T-helper 2 cell treated with Interferon-gamma antibody and Interleukin-4, amounts not matched to agents 5 μg/mL and 100 μg/mL, for 36 hours (primary cell): ENCODE results near the gene KLC3.

ENCODE experiments used
- DNase-seq: peaks from one replicate; pipeline ENCODE4 v3.0.0; 2021; ENCODE audit warnings: low spot score
- H3K27ac Mint-ChIP-seq: one replicate; pipeline ENCODE4 v1.8.0; 2021; ENCODE audit warnings: mild to moderate bottlenecking, mixed read lengths
- H3K27me3 Mint-ChIP-seq: one replicate; pipeline ENCODE4 v1.8.0; 2021; ENCODE audit warnings: low read depth, mixed read lengths
- H3K36me3 Mint-ChIP-seq: one replicate; pipeline ENCODE4 v1.8.0; 2021; ENCODE audit warnings: low read depth, mixed read lengths
- H3K4me1 Mint-ChIP-seq: one replicate; pipeline ENCODE4 v1.8.0; 2021; ENCODE audit warnings: low read depth, mixed read lengths
- H3K4me3 Mint-ChIP-seq: one replicate; pipeline ENCODE4 v1.8.0; 2022; ENCODE audit warnings: mild to moderate bottlenecking, moderate library complexity, mixed read lengths
- H3K9me3 Mint-ChIP-seq: one replicate; pipeline ENCODE4 v1.8.0; 2021; ENCODE audit warnings: mixed read lengths

The KLC3 gene

DNA sequence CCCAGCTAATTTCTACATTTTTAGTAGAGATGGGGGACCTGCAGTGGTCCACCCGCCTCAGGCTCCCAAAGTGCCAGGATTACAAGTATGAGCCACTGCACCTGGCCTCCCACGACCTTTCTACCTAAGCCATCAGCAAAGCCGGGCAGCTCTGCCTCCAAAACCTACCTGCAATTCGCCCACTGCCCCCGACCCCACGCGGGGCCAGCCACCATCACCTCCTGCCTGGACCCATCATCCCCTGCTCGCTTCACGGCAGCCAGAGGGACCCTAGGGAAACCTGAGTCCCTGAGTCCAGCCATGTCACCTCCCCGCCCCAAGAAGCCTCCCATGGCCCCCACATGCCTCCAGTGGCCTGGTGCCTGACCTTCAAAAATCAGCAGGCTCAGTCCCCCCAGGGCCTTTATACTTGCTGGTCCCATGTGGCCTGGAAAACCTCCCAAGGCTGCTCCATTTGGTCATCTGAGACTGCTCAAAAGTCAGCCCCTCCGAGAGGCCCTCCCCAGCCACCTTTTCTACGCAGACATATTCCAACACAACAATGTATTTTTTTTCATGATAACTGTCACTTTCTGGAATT is 17.8 kb downstream of the KLC3 start:
- Mint-ChIP-seq H3K4me1 (no peaks in the 10 kb centered on the region), H3K27me3 (no peaks in the 10 kb centered on the region), H3K9me3 (no peaks in the 10 kb centered on the region), H3K27ac (no peak overlapping the region), H3K36me3 (peaks cover 25% of the 10 kb centered on the region), H3K4me3 (no peak overlapping the region)
- no peak for DNase-seq

DNA sequence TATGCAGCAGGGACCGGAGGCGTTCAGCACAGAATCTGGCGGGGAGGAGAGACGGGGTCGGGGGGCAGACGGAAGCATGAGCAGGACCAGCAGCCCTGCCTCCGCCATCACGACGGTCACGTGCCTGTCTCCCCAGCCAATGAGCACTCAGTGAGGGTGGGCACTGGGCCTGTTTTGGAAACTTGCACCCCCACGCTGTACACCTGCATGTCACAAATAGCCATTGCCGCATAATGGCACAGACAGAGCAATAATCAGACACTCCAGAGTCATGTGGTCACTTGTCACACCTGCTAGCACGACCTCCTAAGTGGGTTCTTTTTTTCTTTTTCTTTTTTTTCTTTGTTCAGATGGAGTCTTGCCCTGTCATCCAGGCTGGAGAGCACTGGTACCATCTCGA is 21.1 kb downstream of the KLC3 start:
- Mint-ChIP-seq H3K4me3 (no peak overlapping the region), H3K9me3 (no peaks in the 10 kb centered on the region), H3K4me1 (no peaks in the 10 kb centered on the region), H3K27me3 (no peaks in the 10 kb centered on the region), H3K27ac (no peak overlapping the region), H3K36me3 (peaks cover 11% of the 10 kb centered on the region)
- no peak for DNase-seq

DNA sequence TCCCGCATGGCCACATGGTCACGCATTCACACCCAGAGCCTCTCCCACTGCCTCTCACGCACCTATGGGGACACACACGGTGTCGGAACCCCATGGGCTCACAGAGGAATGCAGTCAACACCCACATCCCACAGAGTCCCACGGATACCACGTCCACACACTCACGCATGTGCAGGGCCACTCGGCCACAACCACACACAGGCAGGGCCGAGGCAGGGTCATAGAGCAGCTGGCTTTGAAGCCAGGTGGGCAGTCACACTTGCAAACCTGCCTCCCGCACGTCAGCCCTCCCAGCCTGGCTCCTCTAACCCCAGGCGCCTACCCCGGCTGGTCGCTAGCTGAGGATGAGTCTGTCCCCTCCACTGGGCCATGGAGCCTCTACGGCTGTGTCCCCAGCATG is 21.7 kb downstream of the KLC3 start:
- no peak overlapping the region for H3K4me3 Mint-ChIP-seq

DNA sequence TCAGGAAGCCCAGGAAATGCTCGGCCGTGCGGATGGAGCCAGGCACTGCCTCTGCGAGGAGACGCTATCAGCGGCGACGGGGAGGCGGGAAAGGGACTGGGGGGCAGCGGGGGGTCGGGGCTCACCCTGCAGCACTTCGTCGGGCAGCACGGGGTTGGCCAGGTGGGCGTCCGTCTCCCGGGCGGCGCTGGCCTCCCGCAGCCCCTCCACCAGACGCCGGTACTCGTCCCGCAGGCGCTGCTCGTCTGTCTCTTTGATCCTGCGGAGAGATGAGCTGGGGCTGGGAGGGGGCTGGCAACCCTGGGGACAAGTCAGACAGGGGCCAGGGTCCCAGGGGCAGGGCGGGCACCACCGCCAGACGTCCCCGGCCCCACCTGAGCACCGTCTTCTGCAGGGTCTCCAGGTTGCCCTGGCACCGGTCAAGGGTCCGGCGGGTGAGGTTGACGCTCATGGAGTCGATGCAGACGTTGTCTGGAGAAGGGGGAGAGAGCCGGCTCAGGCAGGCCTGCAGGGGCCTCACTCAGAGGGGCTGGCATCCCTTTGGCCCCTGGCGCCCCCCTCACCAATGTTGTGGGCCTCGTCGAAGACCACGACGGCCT is 23.4 kb downstream of the KLC3 start:
- Mint-ChIP-seq H3K4me3 (no peak overlapping the region), H3K4me1 (peaks cover 5% of the 10 kb centered on the region), H3K27me3 (no peaks in the 10 kb centered on the region), H3K27ac (no peak overlapping the region), H3K9me3 (no peaks in the 10 kb centered on the region), H3K36me3 (peaks cover 6% of the 10 kb centered on the region)
- DNase-seq: no peak

More for the DNA sequence above, 21.7 kb downstream of the KLC3 start:
- no peaks in the 10 kb centered on the region for H3K27me3 Mint-ChIP-seq
- H3K4me1 Mint-ChIP-seq: no peaks in the 10 kb centered on the region
- H3K27ac Mint-ChIP-seq: no peak overlapping the region
- H3K36me3 Mint-ChIP-seq: peaks cover 10% of the 10 kb centered on the region
- no peaks in the 10 kb centered on the region for H3K9me3 Mint-ChIP-seq
- DNase-seq: no peak

DNA sequence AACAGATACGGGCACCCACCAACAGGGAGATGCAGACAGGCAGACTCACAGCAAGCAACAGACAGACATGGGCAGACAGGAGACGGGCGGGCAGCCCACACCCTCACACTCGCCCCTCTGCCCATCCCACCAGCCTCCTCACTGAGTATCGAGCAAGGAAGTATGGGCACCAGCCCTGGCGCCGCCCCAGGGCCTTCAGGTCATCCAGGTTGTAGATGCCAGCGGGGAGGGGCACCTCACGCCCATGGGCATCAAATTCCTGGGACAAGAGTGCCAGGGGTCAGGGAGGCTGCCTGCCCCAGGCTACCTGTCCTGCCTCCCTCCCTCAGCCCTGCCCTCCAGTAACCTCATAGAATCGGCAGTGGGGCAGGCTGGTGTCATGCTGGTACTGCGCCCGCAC is 24.1 kb downstream of the KLC3 start:
- H3K4me3 Mint-ChIP-seq: no peak overlapping the region
- peaks cover 7% of the 10 kb centered on the region for H3K4me1 Mint-ChIP-seq
- H3K27ac Mint-ChIP-seq: no peak overlapping the region
- DNase-seq: no peak
- peaks cover 6% of the 10 kb centered on the region for H3K36me3 Mint-ChIP-seq
- no peaks in the 10 kb centered on the region for H3K27me3 Mint-ChIP-seq
- H3K9me3 Mint-ChIP-seq: no peaks in the 10 kb centered on the region

DNA sequence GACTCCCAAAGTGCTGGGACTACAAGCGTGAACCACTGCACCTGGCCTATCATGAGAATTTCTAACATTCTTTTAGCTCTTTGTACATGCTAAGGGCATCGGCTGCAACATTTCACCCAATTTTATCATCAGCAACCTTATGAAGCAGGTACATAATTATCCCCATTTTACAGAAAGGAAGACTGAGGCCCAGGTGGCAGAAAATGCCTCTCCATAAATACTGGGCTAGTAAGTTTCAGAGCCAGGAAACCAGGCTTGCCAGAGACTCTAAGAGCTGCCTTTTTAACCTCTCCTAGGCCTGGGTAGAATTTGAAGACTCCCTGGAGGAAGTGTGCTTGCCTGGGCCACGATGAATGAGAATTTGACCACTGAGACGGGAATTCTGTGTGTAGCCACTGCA is 27.6 kb downstream of the KLC3 start:
- Mint-ChIP-seq H3K4me1 (peaks cover 11% of the 10 kb centered on the region), H3K9me3 (no peaks in the 10 kb centered on the region), H3K36me3 (peaks cover 3% of the 10 kb centered on the region), H3K4me3 (peak overlapping the region; percentile 8), H3K27me3 (no peaks in the 10 kb centered on the region), H3K27ac (no peak overlapping the region)
- no peak for DNase-seq

DNA sequence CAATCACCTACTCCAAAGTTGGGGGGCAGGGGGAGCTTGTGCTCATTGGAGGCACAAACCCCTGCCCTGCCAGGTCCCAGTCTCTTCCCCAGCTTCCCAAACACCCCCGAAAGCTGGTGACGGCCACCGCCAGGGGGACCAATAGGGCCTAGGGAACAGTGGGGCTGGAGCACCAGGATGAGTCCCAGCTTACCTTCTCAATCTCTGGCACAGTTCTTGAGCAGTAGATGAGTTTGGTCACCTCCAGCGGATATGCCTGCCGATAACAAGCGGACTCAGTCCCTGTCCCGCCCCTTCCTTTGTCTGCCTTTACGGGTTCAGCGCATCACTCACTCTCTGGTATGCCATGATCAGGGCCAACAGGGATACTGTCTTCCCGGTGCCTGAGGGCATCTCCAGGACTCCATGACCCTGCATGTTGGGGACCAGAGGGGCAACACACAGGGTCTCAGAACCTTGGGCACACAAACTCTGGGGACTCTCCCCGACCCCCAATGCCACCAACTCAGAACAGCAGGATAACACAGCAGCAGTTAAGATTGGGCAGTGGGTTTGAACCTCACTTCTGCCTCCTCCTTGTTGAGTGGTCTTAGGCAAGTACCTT is 28.3 kb downstream of the KLC3 start:
- Mint-ChIP-seq H3K4me3 (peak overlapping the region; percentile 65), H3K27me3 (no peaks in the 10 kb centered on the region), H3K27ac (no peak overlapping the region), H3K9me3 (no peaks in the 10 kb centered on the region), H3K36me3 (peaks cover 3% of the 10 kb centered on the region), H3K4me1 (peaks cover 11% of the 10 kb centered on the region)
- no peak for DNase-seq

DNA sequence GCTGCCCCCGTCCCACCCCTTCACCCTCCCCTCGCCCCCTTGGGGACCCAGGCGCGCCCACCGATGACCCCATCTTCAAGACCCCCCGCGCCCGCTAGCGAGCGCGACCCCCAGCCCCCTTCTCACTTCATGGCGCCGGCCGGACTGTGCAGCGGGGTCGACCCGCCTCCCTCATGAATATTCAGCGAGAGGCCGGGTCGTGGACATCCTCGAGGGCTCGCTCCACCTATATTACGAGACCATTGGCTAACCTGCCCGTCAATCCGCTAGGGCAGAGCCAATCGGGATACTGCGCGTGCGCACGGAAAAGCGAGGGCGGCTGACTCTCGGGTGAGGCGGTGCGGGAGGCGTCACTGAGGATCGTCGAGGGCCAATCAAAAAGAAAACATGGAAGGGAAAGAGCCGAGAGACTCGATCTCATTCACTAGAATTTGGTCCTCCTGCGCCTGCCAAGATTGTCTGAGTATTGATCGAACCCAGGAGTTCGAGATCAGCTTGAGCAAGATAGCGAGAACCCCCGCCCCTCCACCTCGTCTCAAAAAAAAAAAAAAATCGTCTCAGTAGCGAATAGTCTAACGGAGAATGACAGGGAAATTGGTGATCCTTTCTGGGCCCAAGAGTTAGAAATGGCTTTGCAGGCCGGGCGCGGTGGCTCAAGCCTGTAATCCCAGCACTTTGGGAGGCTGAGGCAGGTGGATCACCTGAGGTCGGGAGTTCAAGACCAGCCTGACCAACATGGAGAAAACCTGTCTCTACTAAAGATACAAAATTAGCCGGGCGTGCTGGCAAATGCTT is 30.1 kb downstream of the KLC3 start, which contains the start of gene ERCC2:
Gene ERCC2, minus strand, starts transcription at position 164 of the 795 bp plus-strand sequence. Its CDS starts 33 bp downstream, at position 131.
- Mint-ChIP-seq H3K36me3 (peaks cover 3% of the 10 kb centered on the region), H3K4me3 (peak within 1 kb of the TSS; percentile 96), H3K27me3 (no peaks in the 10 kb centered on the region), H3K4me1 (peaks cover 11% of the 10 kb centered on the region), H3K9me3 (no peaks in the 10 kb centered on the region), H3K27ac (peak within 1 kb of the TSS; percentile 99)
- peak; percentile 100 for DNase-seq

DNA sequence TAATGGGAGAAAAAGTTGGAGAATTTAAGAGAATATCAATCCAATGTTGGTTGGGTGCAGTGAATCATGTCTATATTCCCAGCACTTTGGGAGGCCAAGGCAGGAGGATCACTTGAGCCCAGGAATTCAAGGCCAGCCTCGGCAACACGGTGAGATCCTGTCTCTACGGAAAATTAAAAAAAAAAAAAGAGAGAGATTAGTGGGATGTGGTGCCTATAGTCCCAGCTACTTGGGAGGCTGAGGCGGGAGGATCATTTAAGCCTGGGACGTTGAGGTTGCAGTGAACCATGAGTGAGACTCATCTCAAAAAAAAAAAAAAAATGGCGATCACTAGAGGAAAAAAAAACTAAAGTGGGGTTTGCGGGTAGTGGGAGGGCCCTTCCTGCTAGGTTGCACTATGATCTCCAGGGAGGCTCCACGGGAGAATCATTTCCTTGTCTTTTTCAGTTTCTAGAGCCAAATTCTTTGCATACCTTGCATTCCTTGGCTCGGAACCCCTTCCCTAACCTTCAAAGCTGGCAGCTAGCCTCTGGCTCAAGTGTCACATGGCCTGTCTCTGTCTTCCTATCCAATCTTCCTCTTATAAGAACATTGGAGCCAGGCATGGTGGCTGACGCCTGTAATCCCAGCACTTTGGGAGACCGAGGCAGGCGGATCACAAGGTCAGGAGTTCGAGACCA is 35.6 kb downstream of the KLC3 start:
- Mint-ChIP-seq H3K9me3 (no peaks in the 10 kb centered on the region), H3K27me3 (no peaks in the 10 kb centered on the region), H3K27ac (no peak overlapping the region), H3K4me1 (no peaks in the 10 kb centered on the region), H3K36me3 (no peaks in the 10 kb centered on the region), H3K4me3 (no peak overlapping the region)
- no peak for DNase-seq

DNA sequence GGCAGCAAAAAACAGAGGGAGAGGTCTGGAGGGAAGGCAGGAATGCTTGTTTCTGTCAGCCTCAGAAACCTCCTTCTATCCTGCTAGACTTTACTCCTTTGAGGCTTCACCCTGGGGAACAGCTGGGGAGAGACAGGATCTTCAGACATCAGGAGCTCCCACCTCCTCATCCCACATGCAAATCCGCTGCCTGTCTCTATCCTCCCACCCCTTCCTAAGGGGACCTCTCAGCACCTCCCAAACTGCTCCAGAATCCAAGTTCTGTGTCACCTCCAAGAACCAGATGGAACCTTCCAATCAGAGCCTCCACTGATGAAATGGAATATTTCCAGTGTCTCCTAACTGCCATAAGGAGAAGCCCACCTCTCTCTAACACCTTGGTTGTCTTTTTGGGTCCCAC is 39.6 kb downstream of the KLC3 start:
- no peaks in the 10 kb centered on the region for H3K9me3 Mint-ChIP-seq
- H3K27ac Mint-ChIP-seq: no peak overlapping the region
- H3K27me3 Mint-ChIP-seq: peaks cover 4% of the 10 kb centered on the region
- no peaks in the 10 kb centered on the region for H3K36me3 Mint-ChIP-seq
- DNase-seq: no peak
- no peaks in the 10 kb centered on the region for H3K4me1 Mint-ChIP-seq
- H3K4me3 Mint-ChIP-seq: no peak overlapping the region

DNA sequence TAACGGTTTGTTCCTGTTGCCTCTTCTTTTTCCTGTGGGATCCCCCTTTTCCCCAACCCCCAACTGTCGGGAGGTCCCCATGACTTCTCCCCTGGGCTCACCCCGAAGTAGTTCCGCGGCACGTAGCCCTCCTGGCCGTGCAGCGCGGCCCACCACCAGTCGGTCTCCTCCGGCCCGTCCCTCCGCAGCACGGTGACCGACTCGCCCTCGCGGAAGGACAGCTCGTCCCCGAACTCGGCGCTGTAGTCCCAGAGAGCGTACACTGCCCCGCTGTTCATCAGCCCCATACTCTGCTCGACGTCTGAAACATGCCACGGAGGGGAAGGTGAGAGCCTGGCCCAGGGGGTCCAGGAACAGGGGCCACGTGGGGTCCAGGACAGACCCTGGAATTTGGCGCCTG is 41.9 kb downstream of the KLC3 start:
- Mint-ChIP-seq H3K4me3 (no peak overlapping the region), H3K4me1 (no peaks in the 10 kb centered on the region), H3K27ac (no peak overlapping the region), H3K27me3 (peaks cover 21% of the 10 kb centered on the region), H3K9me3 (no peaks in the 10 kb centered on the region), H3K36me3 (no peaks in the 10 kb centered on the region)
- DNase-seq: no peak

DNA sequence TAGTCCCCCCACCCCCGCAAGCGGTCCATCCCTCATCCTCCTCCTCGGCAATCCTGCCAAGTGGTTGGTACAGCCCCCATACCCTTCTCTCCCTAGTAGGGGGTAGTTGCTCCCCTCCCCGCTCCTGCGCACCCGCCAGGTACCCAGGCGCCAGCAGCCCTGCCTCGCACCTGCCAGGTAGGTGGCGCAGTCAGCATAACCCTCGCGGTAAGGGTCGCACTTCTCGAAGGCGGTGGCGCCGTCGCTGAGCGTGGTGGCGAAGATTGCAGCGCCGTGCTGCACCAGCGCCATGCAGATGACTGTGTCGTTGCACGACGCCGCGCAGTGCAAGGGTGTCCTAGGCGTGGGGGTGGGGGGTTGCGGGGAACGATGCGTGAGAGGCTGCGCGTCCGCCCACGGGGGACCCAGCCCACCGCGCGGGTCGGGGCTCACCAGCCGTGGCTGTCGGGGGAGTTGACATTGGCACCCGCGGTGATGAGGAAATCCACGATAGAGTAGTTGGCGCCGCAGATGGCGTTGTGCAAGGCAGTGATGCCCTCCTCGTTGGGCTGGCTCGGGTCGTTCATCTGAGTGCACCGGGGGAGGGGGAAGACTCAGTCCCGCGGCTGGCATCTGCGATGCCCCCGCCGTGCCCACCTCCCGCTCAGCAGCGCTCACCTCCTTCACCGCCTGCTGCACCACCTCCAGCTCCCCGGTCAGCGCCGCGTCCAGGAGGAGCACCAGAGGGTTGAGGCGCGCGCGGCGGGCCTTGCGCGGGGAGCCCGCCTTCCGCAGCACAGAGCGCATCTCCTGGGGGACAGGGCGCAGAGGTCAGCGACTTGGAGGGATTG is 45.1 kb downstream of the KLC3 start:
- Mint-ChIP-seq H3K27me3 (peaks cover 24% of the 10 kb centered on the region), H3K27ac (no peak overlapping the region), H3K4me1 (no peaks in the 10 kb centered on the region), H3K4me3 (no peak overlapping the region), H3K9me3 (no peaks in the 10 kb centered on the region), H3K36me3 (no peaks in the 10 kb centered on the region)
- no peak for DNase-seq

DNA sequence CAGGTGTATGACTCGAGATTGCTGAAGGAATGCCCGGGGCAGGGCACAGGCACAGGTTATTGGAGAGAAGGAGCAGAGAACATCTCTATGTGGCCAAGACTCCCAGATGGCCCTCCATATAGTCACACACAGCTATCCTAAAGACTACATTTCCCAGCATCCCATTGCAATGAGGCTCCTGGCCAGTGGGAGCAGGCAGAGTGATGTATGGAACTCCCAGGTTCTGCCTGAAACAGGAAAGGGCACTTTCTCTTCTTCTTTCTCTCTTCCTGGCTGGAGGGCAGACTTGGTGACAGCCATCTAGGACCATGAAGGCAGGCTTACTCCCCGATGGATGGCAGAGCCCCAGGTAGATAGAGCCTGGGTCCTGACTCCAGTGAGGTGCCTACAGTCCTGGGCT is 50.8 kb downstream of the KLC3 start:
- H3K27ac Mint-ChIP-seq: no peak overlapping the region
- H3K4me3 Mint-ChIP-seq: no peak overlapping the region
- no peak for DNase-seq
- H3K9me3 Mint-ChIP-seq: no peaks in the 10 kb centered on the region
- peaks cover 1% of the 10 kb centered on the region for H3K4me1 Mint-ChIP-seq
- H3K27me3 Mint-ChIP-seq: peaks cover 10% of the 10 kb centered on the region
- H3K36me3 Mint-ChIP-seq: peaks cover 2% of the 10 kb centered on the region
